Vagina (tissue), 2 donors: ENCODE data around the gene USP6NL. TPM values are rescaled to one million over a fixed set of nuclear protein-coding genes. Genes with fewer than 3 reads are reported as not detected.

Source experiments
- DNase-seq, 2 donors: peaks; one replicate each; pipeline ENCODE4 v3.0.0-alpha.2; 2017; ENCODE audit errors: extremely low spot score in 2 of 2
- H3K27ac ChIP-seq: fragments of 200-600 bp; sonication (generic); one replicate; pipeline ENCODE4 v1.5.1; 2019
- H3K27me3 ChIP-seq: fragments of 200-600 bp; sonication (generic); one replicate; pipeline ENCODE4 v1.5.1; 2019
- H3K36me3 ChIP-seq, 2 donors: fragments of 200-600 bp; sonication (generic); one replicate each; pipeline ENCODE4 v1.5.1; 2017 to 2019
- H3K4me1 ChIP-seq: fragments of 200-600 bp; sonication (generic); one replicate; pipeline ENCODE4 v1.5.1; 2019
- H3K4me3 ChIP-seq, 2 donors: fragments of 200-600 bp; sonication (generic); 1 replicate in 1 of 2; 2 replicates in 1 of 2; pipeline ENCODE4 v1.5.1; 2016 to 2019
- H3K9me3 ChIP-seq: fragments of 200-600 bp; sonication (generic); one replicate; pipeline ENCODE4 v1.5.1; 2019
- CTCF ChIP-seq, 3 experiments: fragments of 450-650 bp in 2 of 3; fragments of 200-600 bp in 1 of 3; sonication (generic) in 1 of 3; IDR thresholded peaks; one replicate each; pipeline ENCODE4 v1.5.1; 2017 to 2019; ENCODE audit warnings: antibody characterized with exemption in 3 of 3, mild to moderate bottlenecking in 2 of 3, moderate library complexity in 2 of 3
- POLR2A ChIP-seq, 2 donors: fragments of 450-650 bp; IDR thresholded peaks; one replicate each; pipeline ENCODE4 v1.6.1; 2017; ENCODE audit warnings: antibody characterized with exemption in 2 of 2, mild to moderate bottlenecking in 2 of 2, moderate library complexity in 2 of 2
- POLR2AphosphoS5 ChIP-seq, 2 donors: sonication (generic); formaldehyde crosslinking; IDR thresholded peaks; one replicate each; pipeline ENCODE4 v1.9.0; 2017; ENCODE audit warnings: antibody characterized with exemption in 2 of 2, mild to moderate bottlenecking in 2 of 2, low read depth in 1 of 2; ENCODE audit not compliant: insufficient read depth in 1 of 2
- intact Hi-C: fragments of 100-400 bp; cut with DNase I; formaldehyde crosslinking; loops from one replicate; pipeline ENCODE4 v1.15.1; 2023
- total RNA-seq: library from RNA; depleted of rRNA; stranded (reverse); fragments of >200 nt; gene quantifications from one replicate; pipeline ENCODE4 v1.2.3, GENCODE V29; 2016

USP6NL gene
- total RNA-seq, 1 donor from 2014 or later = 23.3 TPM

DNA sequence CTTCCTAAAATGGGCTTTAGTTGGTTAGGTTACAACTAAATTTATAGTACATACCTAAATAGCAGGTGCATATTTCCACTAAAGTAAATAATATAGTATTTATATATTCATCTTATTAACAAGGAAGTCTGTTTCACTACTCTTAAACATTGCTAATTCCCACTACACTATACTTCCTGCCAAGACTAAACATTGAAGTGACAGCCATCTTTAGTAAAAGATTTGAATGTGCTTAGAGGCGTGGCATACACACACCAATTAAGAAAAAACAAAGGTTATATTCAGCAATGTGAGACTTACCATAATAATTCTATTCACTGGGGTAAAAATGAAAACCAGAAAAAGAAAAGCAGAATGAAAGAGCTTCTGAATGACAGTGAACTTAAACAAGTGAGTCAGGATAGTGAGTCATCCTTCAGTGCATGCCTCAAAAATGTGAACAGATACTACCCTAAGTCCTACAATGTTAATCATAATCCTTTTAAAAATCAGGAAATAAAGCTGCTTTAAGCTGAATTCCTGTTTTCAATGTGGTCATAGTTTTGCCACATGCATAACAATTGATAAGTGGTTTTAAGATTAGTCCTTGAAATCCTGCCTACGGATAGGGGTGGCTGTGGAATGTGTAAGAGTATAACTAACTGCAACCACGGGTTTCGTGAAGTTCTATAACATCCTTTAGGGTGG lies 59.4 kb downstream of the USP6NL start:
- peaks cover 14% of the 10 kb centered on the region for H3K4me1 ChIP-seq
- intact Hi-C loops = no loop called here
- no peak overlapping the region for H3K27ac ChIP-seq
- H3K27me3 ChIP-seq = no peaks in the 10 kb centered on the region
- no peaks in the 10 kb centered on the region for H3K36me3 ChIP-seq
- no peaks in the 10 kb centered on the region for H3K9me3 ChIP-seq
- TF ChIP-seq POLR2A (IDR thresholded peaks at IDR 0.05) = no peak
- no peak for TF ChIP-seq CTCF (IDR thresholded peaks at IDR 0.05)
- TF ChIP-seq POLR2AphosphoS5 (IDR thresholded peaks at IDR 0.05; ENCODE audit: insufficient read depth in 1 of 2, low read depth in 1 of 2) = peak in 1 of 2 donors; percentile 68
- no peak for DNase-seq
- no peak overlapping the region for H3K4me3 ChIP-seq

- Histone ChIP-seq H3K4me1 (peaks cover 14% of the 10 kb centered on the region), H3K4me3 (no peak overlapping the region), H3K27ac (no peak overlapping the region), H3K36me3 (no peaks in the 10 kb centered on the region), H3K27me3 (no peaks in the 10 kb centered on the region), H3K9me3 (no peaks in the 10 kb centered on the region)
- intact Hi-C loops = no loop called here
- no peak for TF ChIP-seq POLR2AphosphoS5 (IDR thresholded peaks at IDR 0.05; ENCODE audit: insufficient read depth in 1 of 2, low read depth in 1 of 2)
- no peak for TF ChIP-seq CTCF (IDR thresholded peaks at IDR 0.05)
- TF ChIP-seq POLR2A (IDR thresholded peaks at IDR 0.05) = no peak
- no peak for DNase-seq
Observed at GRCh38 chr10:11551104-11551503, 60.3 kb downstream of the USP6NL start.

DNA sequence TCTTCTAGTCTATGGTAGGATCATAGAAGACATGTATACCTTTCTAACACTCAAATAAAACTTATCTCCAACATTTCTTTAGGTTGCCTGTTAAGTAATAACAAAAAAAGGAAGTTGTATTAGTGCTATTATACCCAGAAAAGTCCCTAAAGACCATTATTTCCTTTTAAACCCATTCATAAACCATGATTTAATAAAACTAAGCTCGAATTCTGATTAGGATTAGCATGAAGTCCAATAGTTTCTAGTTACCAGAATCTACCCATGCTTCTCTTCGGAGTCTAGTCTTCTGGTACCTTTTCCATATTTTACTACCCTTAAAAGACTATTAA lies 62.7 kb downstream of the USP6NL start:
- Histone ChIP-seq H3K27ac (no peak overlapping the region), H3K9me3 (no peaks in the 10 kb centered on the region)
- DNase-seq = no peak

GRCh38 chr10:11548065-11548767 lies 63.2 kb downstream of the USP6NL start:
- H3K27ac ChIP-seq = no peak overlapping the region
- H3K9me3 ChIP-seq = no peaks in the 10 kb centered on the region
- no peak for DNase-seq
- no peak for TF ChIP-seq POLR2A (IDR thresholded peaks at IDR 0.05)
- no peaks in the 10 kb centered on the region for H3K36me3 ChIP-seq
- intact Hi-C loops = no loop called here
- H3K27me3 ChIP-seq = no peaks in the 10 kb centered on the region
- H3K4me1 ChIP-seq = peaks cover 14% of the 10 kb centered on the region
- no peak overlapping the region for H3K4me3 ChIP-seq

More for the DNA sequence above, 62.7 kb downstream of the USP6NL start:
- TF ChIP-seq CTCF (IDR thresholded peaks at IDR 0.05) (no peak), POLR2AphosphoS5 (IDR thresholded peaks at IDR 0.05; ENCODE audit: insufficient read depth in 1 of 2, low read depth in 1 of 2) (no peak), POLR2A (IDR thresholded peaks at IDR 0.05) (no peak)
- Histone ChIP-seq H3K27me3 (no peaks in the 10 kb centered on the region), H3K4me1 (peaks cover 14% of the 10 kb centered on the region), H3K36me3 (no peaks in the 10 kb centered on the region), H3K4me3 (no peak overlapping the region)
- intact Hi-C loops = no loop called here

- TF ChIP-seq POLR2AphosphoS5 (IDR thresholded peaks at IDR 0.05; ENCODE audit: insufficient read depth in 1 of 2, low read depth in 1 of 2) (no peak), POLR2A (IDR thresholded peaks at IDR 0.05) (no peak)
- Histone ChIP-seq H3K27ac (no peak overlapping the region), H3K36me3 (no peaks in the 10 kb centered on the region), H3K27me3 (no peaks in the 10 kb centered on the region), H3K4me3 (no peak overlapping the region), H3K9me3 (no peaks in the 10 kb centered on the region), H3K4me1 (peaks cover 3% of the 10 kb centered on the region)
- DNase-seq = no peak
- intact Hi-C loops = no loop called here
Observed at GRCh38 chr10:11546581-11546980, 64.9 kb downstream of the USP6NL start.

GRCh38 chr10:11541296-11541695 lies 70.2 kb downstream of the USP6NL start:
- no peak for DNase-seq
- Histone ChIP-seq H3K27me3 (no peaks in the 10 kb centered on the region), H3K36me3 (no peaks in the 10 kb centered on the region), H3K4me3 (no peak overlapping the region), H3K27ac (no peak overlapping the region), H3K9me3 (no peaks in the 10 kb centered on the region), H3K4me1 (no peaks in the 10 kb centered on the region)
- TF ChIP-seq POLR2AphosphoS5 (IDR thresholded peaks at IDR 0.05; ENCODE audit: insufficient read depth in 1 of 2, low read depth in 1 of 2) (no peak), POLR2A (IDR thresholded peaks at IDR 0.05) (no peak), CTCF (IDR thresholded peaks at IDR 0.05) (no peak)
- intact Hi-C loops = no loop called here
